H9 (cell line): ENCODE results near the gene TMEM132D. TPM values are rescaled to one million over a fixed set of nuclear protein-coding genes. Genes with fewer than 3 reads are reported as not detected.

Experiments
- DNase-seq: peaks from one replicate; pipeline ENCODE4 v3.0.0-alpha.2; 2017
- H2AFZ ChIP-seq: one replicate; pipeline ENCODE4 v1.6.1; 2013; ENCODE audit warnings: mild to moderate bottlenecking, low read length, control low read depth, moderate library complexity
- H2AK5ac ChIP-seq: 2 replicates; pipeline ENCODE4 v1.6.1; 2013; ENCODE audit warnings: low read length, control low read depth, mixed read lengths; ENCODE audit not compliant: insufficient read length
- H2BK120ac ChIP-seq: one replicate; pipeline ENCODE4 v1.6.1; 2013; ENCODE audit warnings: low read depth, mild to moderate bottlenecking, low read length, control low read depth, inconsistent platforms; ENCODE audit not compliant: poor library complexity, severe bottlenecking
- H2BK12ac ChIP-seq: 2 replicates; pipeline ENCODE4 v1.6.1; 2013; ENCODE audit warnings: low read length, control low read depth, mixed read lengths, low read depth; ENCODE audit not compliant: insufficient read length
- H2BK15ac ChIP-seq: 2 replicates; pipeline ENCODE4 v1.6.1; 2013; ENCODE audit warnings: low read depth, low read length, control low read depth
- H2BK20ac ChIP-seq: one replicate; pipeline ENCODE4 v1.6.1; 2013; ENCODE audit warnings: low read depth, mild to moderate bottlenecking, low read length, control low read depth, inconsistent platforms; ENCODE audit not compliant: poor library complexity, severe bottlenecking
- H2BK5ac ChIP-seq: 2 replicates; pipeline ENCODE4 v1.6.1; 2013; ENCODE audit warnings: low read length, control low read depth, mixed read lengths; ENCODE audit not compliant: insufficient read length
- H3K14ac ChIP-seq: 2 replicates; pipeline ENCODE4 v1.6.1; 2013; ENCODE audit warnings: low read length, control low read depth; ENCODE audit not compliant: insufficient read depth
- H3K18ac ChIP-seq: 2 replicates; pipeline ENCODE4 v1.6.1; 2013; ENCODE audit warnings: low read depth, mild to moderate bottlenecking, mixed read lengths, low read length, control low read depth; ENCODE audit not compliant: insufficient read length
- H3K23ac ChIP-seq: 2 replicates; pipeline ENCODE4 v1.6.1; 2013; ENCODE audit warnings: low read length, control low read depth, mixed read lengths, low read depth; ENCODE audit not compliant: insufficient read length
- H3K23me2 ChIP-seq: 2 replicates; pipeline ENCODE4 v1.6.1; 2013; ENCODE audit warnings: low read depth, mild to moderate bottlenecking, mixed read lengths, low read length, control low read depth; ENCODE audit not compliant: insufficient read length, poor library complexity, severe bottlenecking
- H3K27ac ChIP-seq: 2 replicates; pipeline ENCODE4 v1.5.1; 2013; ENCODE audit warnings: low read length, control low read depth, mixed read lengths, low read depth; ENCODE audit not compliant: insufficient read length
- H3K27me3 ChIP-seq: 2 replicates; pipeline ENCODE4 v1.6.1; 2013; ENCODE audit warnings: low read length, control low read depth, inconsistent platforms; ENCODE audit not compliant: insufficient read depth
- H3K4ac ChIP-seq: 2 replicates; pipeline ENCODE4 v1.6.1; 2013; ENCODE audit warnings: low read depth, mild to moderate bottlenecking, control low read depth, inconsistent platforms, low read length, moderate library complexity
- H3K4me1 ChIP-seq: 2 replicates; pipeline ENCODE4 v1.6.1; 2013; ENCODE audit warnings: low read length, control low read depth, inconsistent platforms; ENCODE audit not compliant: insufficient read depth
- H3K4me2 ChIP-seq: 2 replicates; pipeline ENCODE4 v1.6.1; 2013; ENCODE audit warnings: low read length, control low read depth, mixed read lengths; ENCODE audit not compliant: insufficient read length, insufficient read depth
- H3K56ac ChIP-seq: 2 replicates; pipeline ENCODE4 v1.6.1; 2013; ENCODE audit warnings: low read depth, mild to moderate bottlenecking, mixed read lengths, low read length, control low read depth; ENCODE audit not compliant: insufficient read length
- H3K79me1 ChIP-seq: 2 replicates; pipeline ENCODE4 v1.6.1; 2013; ENCODE audit warnings: low read depth, mild to moderate bottlenecking, moderate library complexity, low read length, control low read depth, inconsistent platforms; ENCODE audit not compliant: insufficient read depth, poor library complexity, severe bottlenecking
- H3K79me2 ChIP-seq: 2 replicates; pipeline ENCODE4 v1.6.1; 2013; ENCODE audit warnings: low read length, control low read depth, inconsistent platforms; ENCODE audit not compliant: insufficient read depth
- H3K9ac ChIP-seq: 2 replicates; pipeline ENCODE4 v1.6.1; 2013; ENCODE audit warnings: low read length, control low read depth, mixed read lengths; ENCODE audit not compliant: insufficient read length; ENCODE audit errors: extremely low read depth
- H3K9me3 ChIP-seq: one replicate; pipeline ENCODE4 v1.6.1; 2013; ENCODE audit warnings: low read depth, low read length, inconsistent platforms; ENCODE audit not compliant: control insufficient read depth
- H3T11ph ChIP-seq: one replicate; pipeline ENCODE4 v1.6.1; 2013; ENCODE audit warnings: mild to moderate bottlenecking, low read length, control low read depth, inconsistent platforms
- H4K20me1 ChIP-seq: one replicate; pipeline ENCODE4 v1.6.1; 2013; ENCODE audit not compliant: control insufficient read depth, insufficient read length, insufficient read depth
- H4K5ac ChIP-seq: 2 replicates; pipeline ENCODE4 v1.6.1; 2013; ENCODE audit warnings: low read depth, mild to moderate bottlenecking, mixed read lengths, low read length, control low read depth; ENCODE audit not compliant: insufficient read length
- H4K8ac ChIP-seq: replicated peaks from 2 replicates; pipeline ENCODE4 v1.6.1; 2013; ENCODE audit warnings: low read length, control low read depth, mixed read lengths, low read depth; ENCODE audit not compliant: insufficient read length
- H4K91ac ChIP-seq: 2 replicates; pipeline ENCODE4 v1.6.1; 2013; ENCODE audit warnings: low read depth, mild to moderate bottlenecking, moderate library complexity, mixed read lengths, low read length, control low read depth; ENCODE audit not compliant: insufficient read length
- H3K27ac Mint-ChIP-seq, 3 experiments: 2 replicates in 2 of 3; 3 replicates in 1 of 3; pipeline ENCODE4 v1.8.0; 2020 to 2021; ENCODE audit warnings: mixed read lengths in 3 of 3, mild to moderate bottlenecking in 1 of 3, moderate library complexity in 1 of 3
- H3K27me3 Mint-ChIP-seq: 2 replicates; pipeline ENCODE4 v1.8.0; 2021; ENCODE audit warnings: low read depth, mild to moderate bottlenecking, moderate library complexity, mixed read lengths
- H3K36me3 Mint-ChIP-seq, 3 experiments: 2 replicates in 2 of 3; 3 replicates in 1 of 3; pipeline ENCODE4 v1.8.0; 2020 to 2021; ENCODE audit warnings: low read depth in 3 of 3, mixed read lengths in 3 of 3; ENCODE audit not compliant: insufficient read depth in 1 of 3
- H3K4me1 Mint-ChIP-seq, 2 experiments: 2 replicates each; pipeline ENCODE4 v1.8.0; 2020; ENCODE audit warnings: mixed read lengths in 2 of 2
- H3K4me3 Mint-ChIP-seq, 2 experiments: 2 replicates in 1 of 2; 3 replicates in 1 of 2; pipeline ENCODE4 v1.8.0; 2020 to 2021; ENCODE audit warnings: mild to moderate bottlenecking in 2 of 2, mixed read lengths in 2 of 2, moderate library complexity in 1 of 2
- H3K9me3 Mint-ChIP-seq, 2 experiments: 2 replicates in 1 of 2; 3 replicates in 1 of 2; pipeline ENCODE4 v1.8.0; 2020; ENCODE audit warnings: mild to moderate bottlenecking in 2 of 2, mixed read lengths in 2 of 2, moderate library complexity in 1 of 2
- WGBS: extraction: QIAGEN DNeasy Blood & Tissue Kit; methylation state at CpG from one replicate; pipeline ENCODE4 v1.1.7; 2013; ENCODE audit warnings: missing lambda C conversion rate, low lambda C conversion rate, mixed read lengths; ENCODE audit not compliant: insufficient read length; ENCODE audit errors: extremely low coverage; 5-methylcytosine and 5-hydroxymethylcytosine counted together
- total RNA-seq: library from RNA; stranded (reverse); gene quantifications from 2 replicates; pipeline ENCODE4 v1.2.1, GENCODE V29; 2021
- TF ChIP-seq, protein P1 (sequence below): fragments of 200-600 bp; sonication (generic); conservative IDR thresholded peaks from 3 replicates; pipeline ENCODE4 v1.8.0; 2021; ENCODE audit warnings: antibody characterized with exemption, mild to moderate bottlenecking

The TMEM132D gene
- total RNA-seq, 1 experiment from 2014 or later: 6.1 TPM

- Histone ChIP-seq H3K27me3 (no peaks in the 10 kb centered on the region), H2BK15ac (no peak overlapping the region), H3K27ac (no peak overlapping the region), H4K20me1 (no peaks in the 10 kb centered on the region), H3K9me3 (no peaks in the 10 kb centered on the region), H3K4me2 (no peak overlapping the region), H2BK12ac (no peak overlapping the region), H3K9ac (no peak overlapping the region), H3K79me1 (no peaks in the 10 kb centered on the region), H3K18ac (no peak overlapping the region), H3K23ac (no peak overlapping the region), H4K8ac (no peak overlapping the region), H3K23me2 (no peaks in the 10 kb centered on the region), H3K79me2 (no peaks in the 10 kb centered on the region), H2AK5ac (no peak overlapping the region), H4K91ac (no peak overlapping the region), H3K4ac (no peak overlapping the region), H3K56ac (no peak overlapping the region), H3K14ac (no peak overlapping the region), H2BK5ac (no peak overlapping the region), H3K4me1 (no peaks in the 10 kb centered on the region; the same call in 1 of the 2 replicates), H2AFZ (no peak overlapping the region), H2BK120ac (no peak overlapping the region), H2BK20ac (no peak overlapping the region), H4K5ac (no peak overlapping the region), H3T11ph (no peak overlapping the region)
- Mint-ChIP-seq H3K4me1 (peaks cover 0 to 4% of the 10 kb centered on the region in 2 experiments; a peak in 1 of 4 replicates), H3K27me3 (no peaks in the 10 kb centered on the region), H3K36me3 (no peaks in the 10 kb centered on the region), H3K27ac (no peak overlapping the region), H3K9me3 (peaks cover 0 to 2% of the 10 kb centered on the region in 2 experiments; a peak in 1 of 5 replicates), H3K4me3 (no peak overlapping the region)
- no CpG with 5 or more reads among the region's 8 CpGs for WGBS
- TF ChIP-seq, protein P1, sequence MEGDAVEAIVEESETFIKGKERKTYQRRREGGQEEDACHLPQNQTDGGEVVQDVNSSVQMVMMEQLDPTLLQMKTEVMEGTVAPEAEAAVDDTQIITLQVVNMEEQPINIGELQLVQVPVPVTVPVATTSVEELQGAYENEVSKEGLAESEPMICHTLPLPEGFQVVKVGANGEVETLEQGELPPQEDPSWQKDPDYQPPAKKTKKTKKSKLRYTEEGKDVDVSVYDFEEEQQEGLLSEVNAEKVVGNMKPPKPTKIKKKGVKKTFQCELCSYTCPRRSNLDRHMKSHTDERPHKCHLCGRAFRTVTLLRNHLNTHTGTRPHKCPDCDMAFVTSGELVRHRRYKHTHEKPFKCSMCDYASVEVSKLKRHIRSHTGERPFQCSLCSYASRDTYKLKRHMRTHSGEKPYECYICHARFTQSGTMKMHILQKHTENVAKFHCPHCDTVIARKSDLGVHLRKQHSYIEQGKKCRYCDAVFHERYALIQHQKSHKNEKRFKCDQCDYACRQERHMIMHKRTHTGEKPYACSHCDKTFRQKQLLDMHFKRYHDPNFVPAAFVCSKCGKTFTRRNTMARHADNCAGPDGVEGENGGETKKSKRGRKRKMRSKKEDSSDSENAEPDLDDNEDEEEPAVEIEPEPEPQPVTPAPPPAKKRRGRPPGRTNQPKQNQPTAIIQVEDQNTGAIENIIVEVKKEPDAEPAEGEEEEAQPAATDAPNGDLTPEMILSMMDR: no peak
- no peak for DNase-seq
Observed at GRCh38 chr12:129300011-129300410, 603.8 kb downstream of the TMEM132D start.
